HL-60/S4 (cell line): ENCODE data around the gene ZNF358.

Experiments
- in situ Hi-C: fragments of 300-500 bp; cut with MboI; formaldehyde crosslinking; loops from 2 replicates; pipeline ENCODE4 v1.14.3; 2022; ENCODE audit warnings: low sequenced_read_pairs

Gene ZNF358

GRCh38 chr19:7515645-7516151, at the start of gene ZNF358:
Gene ZNF358 (plus strand): TSS chr19:7516103. CDS start chr19:7519243, 3,140 bp downstream.
- in situ Hi-C loops: no loop called here

DNA sequence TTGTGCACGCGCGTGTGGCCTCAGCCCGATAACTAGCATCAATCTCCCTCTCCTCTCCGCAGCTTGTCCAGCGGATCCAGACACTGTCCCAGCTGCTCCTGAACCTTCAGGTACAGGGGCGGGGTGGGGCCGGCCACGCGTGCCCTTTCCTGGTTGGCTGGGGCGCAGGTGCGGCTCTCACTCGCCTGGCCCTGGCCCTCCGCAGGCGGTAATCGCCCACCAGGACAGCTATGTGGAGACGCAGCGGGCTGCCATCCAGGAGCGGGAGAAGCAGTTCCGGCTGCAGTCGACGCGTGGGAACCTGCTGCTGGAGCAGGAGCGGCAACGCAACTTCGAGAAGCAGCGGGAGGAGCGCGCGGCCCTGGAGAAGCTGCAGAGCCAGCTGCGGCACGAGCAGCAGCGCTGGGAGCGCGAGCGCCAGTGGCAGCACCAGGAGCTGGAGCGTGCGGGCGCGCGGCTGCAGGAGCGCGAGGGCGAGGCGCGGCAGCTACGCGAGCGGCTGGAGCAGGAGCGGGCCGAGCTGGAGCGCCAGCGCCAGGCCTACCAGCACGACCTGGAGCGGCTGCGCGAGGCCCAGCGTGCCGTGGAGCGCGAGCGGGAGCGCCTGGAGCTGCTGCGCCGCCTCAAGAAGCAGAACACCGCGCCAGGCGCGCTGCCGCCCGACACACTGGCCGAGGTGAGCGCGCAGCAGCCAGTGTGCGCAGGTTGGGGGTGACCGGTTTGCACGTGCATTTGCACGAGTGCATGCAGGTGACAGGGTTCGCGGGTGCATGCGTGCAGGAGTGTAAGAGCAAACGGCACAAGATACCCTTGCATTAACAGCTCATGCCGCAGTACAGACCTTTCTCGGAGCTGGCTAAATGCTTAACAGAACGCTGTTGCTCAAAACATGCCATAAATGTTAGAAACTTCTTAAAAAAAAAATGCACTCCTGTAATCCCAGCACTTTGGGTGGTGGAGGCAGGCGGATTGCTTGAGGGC, 48.6 kb upstream of the ZNF358 start:
- in situ Hi-C loops: no loop called here

DNA sequence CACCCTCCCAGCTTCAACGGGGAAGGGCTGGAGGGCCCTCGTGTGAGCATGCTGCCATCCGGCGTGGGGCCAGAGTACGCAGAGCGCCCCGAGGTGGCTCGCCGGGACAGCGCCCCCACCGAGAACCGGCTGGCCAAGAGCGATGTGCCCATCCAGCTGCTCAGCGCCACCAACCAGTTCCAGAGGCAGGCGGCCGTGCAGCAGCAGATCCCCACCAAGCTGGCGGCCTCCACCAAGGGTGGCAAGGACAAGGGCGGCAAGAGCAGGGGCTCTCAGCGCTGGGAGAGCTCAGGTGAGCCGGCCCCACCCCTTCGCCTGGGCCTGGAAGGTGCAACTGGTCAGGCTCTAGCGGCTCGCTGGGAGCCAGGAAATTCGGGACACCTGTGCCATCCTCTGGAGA, 47.1 kb upstream of the ZNF358 start:
- in situ Hi-C loops: no loop called here

- in situ Hi-C loops: no loop called here
Measured at GRCh38 chr19:7469669-7470285, 46.1 kb upstream of the ZNF358 start.

DNA sequence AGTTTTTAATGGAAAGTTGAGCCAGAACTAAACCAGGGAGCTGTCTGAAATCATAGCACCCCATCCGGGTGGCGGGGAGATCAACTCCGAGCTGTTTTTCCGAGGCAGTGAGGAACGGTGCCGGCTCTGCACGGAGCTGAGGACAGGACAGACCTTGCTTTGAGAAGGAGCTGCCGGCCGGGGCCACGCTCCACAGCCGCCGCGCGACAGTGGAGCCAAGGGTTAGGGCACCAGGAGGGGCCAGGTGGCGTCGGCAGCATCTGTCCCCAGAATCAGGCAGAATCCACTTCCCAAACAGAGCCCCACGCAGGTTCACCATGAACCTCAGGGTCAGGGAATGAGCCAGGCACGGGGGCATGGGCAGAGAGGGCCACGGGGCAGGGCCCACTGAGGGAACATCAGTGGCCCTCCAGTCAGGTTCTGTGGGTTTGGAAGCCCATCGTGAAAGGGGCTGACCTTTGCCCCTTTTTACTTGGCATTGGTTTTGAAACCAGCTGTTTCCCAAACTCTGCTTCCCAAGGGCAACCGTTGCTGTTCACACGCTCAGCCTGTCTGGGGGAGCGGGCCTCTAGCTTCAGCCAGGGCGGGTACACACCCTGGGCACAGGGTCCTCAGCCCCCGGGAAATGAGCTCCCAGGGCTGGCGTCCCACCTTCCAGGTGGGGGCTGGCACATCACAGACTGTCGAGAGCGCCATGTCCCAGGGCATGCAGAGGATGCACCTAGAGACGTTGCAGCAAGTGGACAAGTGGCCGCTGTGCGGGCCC, 45.2 kb upstream of the ZNF358 start:
- in situ Hi-C loops: no loop called here

GRCh38 chr19:7471696-7472615, 43.9 kb upstream of the ZNF358 start:
- in situ Hi-C loops: no loop called here

GRCh38 chr19:7475665-7476064, 40.2 kb upstream of the ZNF358 start:
- in situ Hi-C loops: no loop called here

DNA sequence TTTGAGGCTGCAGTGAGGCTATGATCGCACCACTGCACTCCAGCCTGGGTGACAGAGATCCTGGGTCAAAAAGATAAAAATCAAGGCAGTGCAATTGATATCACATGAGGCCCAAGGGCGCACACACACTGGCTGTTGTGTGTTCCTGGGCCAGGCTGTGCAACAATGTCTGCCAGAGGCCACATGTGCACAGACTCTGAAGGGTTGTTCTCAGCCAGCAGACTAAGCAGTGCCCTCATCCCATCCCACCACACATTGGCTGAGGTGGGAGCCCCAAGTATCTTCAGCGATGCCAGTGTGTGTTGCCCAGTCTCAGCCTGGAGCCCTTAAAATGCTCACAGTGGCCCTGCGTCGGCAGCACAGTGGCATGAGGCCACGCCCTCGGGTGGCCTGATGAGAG, 39.7 kb upstream of the ZNF358 start:
- in situ Hi-C loops: no loop called here

DNA sequence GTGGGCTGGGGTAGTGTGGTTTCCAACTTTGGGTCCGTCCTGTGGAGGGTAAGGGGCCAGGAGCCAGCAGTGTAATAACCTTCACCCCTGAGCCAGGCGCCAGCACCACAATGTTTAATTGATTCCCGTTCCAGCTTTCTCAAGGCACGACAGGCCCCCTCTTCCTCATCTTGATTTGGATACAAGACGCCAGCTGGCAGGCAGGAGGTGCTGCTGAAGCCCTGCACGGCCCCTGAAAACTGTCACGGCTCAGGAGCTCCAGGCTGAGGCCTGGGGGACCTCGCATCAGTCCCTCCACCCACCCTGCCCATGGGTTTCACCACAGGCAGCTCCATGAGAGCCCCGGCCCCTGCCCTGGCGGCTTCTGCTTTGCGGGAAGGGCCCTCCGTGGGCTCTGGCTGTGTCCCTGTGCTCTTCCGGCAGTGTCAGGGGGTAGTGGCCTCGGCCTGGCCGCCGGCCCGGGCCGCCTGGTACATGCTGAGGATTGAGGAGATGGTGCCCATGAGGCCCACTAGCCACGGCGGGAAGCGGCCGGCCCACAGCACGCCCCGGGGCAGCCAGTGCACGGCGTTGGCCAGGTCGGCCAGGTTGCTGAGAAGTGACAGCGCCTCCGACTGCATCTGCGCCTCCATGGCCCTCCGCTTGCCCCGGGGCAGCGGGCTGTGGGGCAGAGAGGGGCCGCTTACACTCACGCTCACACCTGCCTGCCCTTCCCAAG, 39.0 kb upstream of the ZNF358 start:
- in situ Hi-C loops: no loop called here

DNA sequence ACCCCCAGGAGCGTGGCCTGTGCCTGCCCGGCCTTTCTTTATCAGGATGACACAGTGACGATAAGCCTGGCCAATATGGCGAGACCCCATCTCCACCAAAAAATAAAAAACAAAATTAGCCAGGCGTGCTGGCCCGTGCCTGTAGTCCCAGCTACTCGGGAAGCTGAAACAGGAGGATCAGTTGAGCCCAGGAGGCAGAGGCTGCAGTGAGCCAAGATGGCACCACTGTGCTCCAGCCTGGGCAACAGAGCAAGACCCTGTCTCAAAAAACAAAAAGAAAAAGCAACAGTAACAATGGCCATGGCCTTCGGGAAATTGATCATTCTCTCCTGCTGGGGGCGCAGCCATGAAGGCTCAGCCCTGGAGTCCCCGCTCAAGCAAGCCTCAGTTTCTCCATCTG, 38.1 kb upstream of the ZNF358 start:
- in situ Hi-C loops: no loop called here

- in situ Hi-C loops: no loop called here
Measured at GRCh38 chr19:7478173-7478842, 37.6 kb upstream of the ZNF358 start.

- in situ Hi-C loops: no loop called here
Measured at GRCh38 chr19:7478843-7479227, 37.1 kb upstream of the ZNF358 start.

DNA sequence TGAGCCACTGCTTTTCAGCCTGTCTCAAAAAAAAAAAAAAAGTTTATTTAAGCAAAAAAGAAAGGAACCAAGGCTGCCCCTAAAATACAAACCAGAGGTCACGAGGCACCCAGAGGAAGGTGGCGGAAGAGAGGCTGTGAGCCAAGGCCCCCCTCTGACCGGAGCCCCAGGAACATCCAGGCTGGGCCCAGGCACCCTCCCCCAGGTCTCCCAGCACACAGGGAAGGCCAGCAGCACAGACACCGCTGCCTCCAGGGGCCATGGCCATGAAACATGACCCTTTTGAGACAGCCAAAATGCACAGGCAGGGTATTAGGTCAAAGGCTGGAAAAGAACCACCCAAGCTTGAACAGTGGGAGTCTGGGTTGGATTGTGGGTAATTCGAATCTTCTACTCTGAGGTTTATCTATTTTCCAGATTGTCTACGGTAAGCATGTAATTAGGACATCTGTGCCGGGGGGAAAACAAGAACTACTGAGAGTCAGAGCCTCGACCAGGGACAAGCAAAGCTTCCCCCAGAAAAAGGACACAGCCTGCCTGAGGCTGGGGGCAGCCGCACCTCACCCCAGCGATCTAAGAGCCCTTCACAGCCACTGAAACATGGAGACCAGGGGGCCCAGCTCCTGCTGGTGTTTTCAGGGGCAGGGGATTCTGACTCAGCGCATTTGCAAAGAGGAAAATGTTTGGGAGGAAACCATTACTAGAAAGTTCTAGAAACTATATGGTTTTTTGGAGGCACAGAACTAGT, 35.5 kb upstream of the ZNF358 start:
- in situ Hi-C loops: no loop called here

DNA sequence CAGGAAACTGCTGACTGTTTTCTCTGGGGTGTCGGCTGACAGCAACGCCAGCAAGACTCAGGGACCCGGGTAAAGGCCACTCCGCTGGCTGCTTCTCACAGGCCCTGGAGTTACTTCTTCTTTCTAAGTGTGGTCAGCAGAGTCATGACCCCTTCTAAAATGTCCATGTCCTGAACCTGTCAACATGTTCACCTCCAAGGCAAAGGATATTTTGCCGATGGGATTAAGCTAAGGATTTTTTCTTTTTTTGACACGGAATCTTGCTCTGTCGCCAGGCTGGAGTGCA, 35.0 kb upstream of the ZNF358 start:
- in situ Hi-C loops: no loop called here

DNA sequence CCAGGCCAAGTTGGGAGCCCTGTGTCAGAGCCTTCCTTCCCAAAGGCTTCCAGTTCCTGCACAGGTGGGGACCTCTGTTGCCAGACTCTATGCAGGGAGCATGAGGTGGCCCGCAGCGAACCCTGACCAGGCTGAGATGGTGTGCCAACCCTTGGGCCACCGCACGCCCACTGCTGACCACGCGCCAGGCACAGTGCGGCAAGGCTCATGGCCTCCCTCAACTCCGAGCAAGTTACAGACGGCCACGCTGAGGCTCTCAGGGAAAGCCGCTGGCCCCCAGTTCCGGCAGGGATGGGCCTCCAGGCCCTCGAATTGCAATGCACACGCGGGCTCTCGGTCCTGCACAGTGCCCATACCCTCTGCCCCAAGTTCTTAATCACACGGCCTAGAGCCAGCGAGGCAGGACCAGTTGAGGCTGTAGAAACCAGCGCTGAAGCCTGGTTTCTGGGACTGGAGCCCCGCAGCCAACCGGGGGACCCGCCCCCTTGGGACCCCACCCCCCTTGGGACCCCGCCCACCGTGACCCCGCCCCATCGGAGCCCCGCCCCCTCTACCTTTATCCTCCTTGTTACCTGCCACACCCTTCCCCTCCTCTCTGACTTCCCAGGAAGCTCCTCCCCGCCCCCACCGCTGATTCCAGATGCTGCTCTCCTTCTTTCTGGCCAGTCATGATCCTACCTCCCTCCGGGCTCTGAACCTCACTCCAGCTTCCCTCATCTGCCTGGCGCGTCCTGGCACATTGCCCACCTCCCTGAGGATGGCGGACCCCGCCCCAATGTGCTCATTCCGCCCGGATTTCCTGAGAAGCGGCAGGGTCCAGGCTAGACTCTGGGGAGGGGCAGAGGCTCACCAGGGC, 33.1 kb upstream of the ZNF358 start:
- in situ Hi-C loops: no loop called here

- in situ Hi-C loops: no loop called here
Measured at GRCh38 chr19:7483720-7484201, 32.1 kb upstream of the ZNF358 start.

GRCh38 chr19:7486923-7487322, 29.0 kb upstream of the ZNF358 start:
- in situ Hi-C loops: no loop called here
